ENCODE data around the gene OBI1. TPM values are rescaled to one million over a fixed set of nuclear protein-coding genes. Genes with fewer than 3 reads are reported as not detected.

The OBI1 gene, protein sequence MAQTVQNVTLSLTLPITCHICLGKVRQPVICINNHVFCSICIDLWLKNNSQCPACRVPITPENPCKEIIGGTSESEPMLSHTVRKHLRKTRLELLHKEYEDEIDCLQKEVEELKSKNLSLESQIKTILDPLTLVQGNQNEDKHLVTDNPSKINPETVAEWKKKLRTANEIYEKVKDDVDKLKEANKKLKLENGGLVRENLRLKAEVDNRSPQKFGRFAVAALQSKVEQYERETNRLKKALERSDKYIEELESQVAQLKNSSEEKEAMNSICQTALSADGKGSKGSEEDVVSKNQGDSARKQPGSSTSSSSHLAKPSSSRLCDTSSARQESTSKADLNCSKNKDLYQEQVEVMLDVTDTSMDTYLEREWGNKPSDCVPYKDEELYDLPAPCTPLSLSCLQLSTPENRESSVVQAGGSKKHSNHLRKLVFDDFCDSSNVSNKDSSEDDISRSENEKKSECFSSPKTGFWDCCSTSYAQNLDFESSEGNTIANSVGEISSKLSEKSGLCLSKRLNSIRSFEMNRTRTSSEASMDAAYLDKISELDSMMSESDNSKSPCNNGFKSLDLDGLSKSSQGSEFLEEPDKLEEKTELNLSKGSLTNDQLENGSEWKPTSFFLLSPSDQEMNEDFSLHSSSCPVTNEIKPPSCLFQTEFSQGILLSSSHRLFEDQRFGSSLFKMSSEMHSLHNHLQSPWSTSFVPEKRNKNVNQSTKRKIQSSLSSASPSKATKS
- 1 to 10 TPM; 2.0 to 4.8 (median 4.0) TPM for polyA plus RNA-seq

DNA sequence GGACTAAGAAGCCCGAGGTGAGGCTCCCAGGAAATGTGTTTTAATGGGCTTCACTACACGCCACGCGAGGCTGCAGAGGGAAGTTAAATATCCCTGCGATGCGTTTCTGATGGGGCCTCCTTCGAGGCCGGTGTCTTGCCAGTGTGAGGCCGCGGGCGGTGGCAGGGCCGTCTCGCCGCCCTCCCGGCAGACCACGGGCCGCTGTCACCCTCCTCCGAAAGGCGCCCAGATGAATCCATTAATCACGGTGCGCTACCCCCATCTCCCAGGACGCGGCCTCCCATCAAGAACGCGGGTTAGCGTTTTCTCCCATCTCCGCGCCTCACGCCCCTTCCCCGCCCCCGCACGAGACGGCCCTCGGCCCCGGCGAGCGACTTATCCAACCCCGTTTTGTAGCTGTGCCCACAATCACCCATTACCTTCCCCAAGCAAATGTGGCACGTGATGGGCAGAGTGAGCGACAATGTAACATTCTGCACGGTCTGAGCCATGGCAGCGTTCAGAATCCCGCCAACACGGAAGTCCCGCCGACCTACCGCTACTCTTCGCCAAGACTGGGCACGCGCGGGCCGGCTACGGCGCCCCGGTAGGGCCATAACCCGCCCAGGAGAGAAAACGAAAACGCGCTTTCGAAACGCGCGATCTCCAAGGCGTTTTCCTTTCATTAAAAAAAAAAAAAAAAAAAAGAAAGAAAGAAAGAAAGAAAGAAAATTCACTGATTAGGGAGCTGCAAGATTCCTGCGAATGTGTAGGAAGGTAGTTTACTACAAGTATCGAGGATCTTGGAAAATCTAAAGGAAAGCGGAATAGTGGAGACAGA is at the start of gene OBI1:
Gene OBI1, minus strand, starts transcription at position 526 of the 820 bp plus-strand sequence. Its CDS starts 35 bp downstream, at position 491.
- WGBS, 3 donors = 0 to 1% (median 1%) methylated on average over 67 of the region's 67 CpGs
- H3K27ac ChIP-seq (ENCODE audit: low read depth, low read length) = no peak within 1 kb of the TSS

DNA sequence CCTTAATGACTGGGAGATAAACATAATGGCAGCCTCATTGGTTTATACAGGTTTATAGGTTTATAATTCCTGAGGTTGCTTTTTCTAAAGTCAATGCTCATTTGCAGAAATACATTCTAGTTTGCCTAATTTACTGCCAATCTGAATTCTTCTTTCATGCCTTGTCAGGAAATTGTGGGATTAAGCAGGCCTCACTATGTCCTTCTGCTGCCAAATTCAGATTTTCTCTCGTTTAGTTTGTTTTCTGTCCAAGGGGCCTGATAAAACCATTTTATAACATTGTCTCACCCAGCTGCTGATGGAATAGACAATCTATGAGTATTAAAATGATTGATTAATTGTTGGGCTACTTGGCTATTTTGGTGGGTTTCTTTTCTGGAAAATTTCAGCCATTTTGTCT is 42.4 kb upstream of the OBI1 start:
- 18 to 29% (median 18%) methylated on average over 1 of the region's 1 CpG for WGBS, 3 donors

GRCh38 chr13:78700121-78700910 is 41.4 kb upstream of the OBI1 start:
- H3K27ac ChIP-seq (ENCODE audit: low read depth, low read length) = no peak overlapping the region
- 28 to 35% (median 31%) methylated on average over 3 of the region's 3 CpGs for WGBS, 3 donors

More for the DNA sequence above, 42.4 kb upstream of the OBI1 start:
- H3K27ac ChIP-seq (ENCODE audit: low read depth, low read length) = no peak overlapping the region

DNA sequence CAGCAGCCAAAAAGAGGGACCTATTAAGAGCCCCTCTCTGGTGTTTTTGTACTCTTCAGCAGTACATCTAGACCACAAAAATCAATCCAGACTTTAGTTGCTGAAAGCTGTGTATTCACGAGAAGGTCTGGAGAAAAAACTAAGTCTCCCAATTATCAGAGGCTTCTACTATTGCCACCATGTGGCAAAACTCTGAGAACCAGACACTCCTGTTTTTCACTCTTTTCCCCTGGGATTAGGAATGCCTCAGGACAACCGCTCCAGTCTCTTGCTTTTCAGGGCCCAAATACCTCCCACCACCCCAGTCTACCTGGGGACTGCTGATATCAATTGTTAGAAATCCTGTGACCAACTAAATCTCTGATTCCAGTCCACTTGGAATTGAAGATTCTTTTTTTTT is 30.1 kb upstream of the OBI1 start:
- H3K27ac ChIP-seq (ENCODE audit: low read depth, low read length) = no peak overlapping the region
- WGBS, 3 donors = 36 to 54% (median 40%) methylated on average over 2 of the region's 2 CpGs

DNA sequence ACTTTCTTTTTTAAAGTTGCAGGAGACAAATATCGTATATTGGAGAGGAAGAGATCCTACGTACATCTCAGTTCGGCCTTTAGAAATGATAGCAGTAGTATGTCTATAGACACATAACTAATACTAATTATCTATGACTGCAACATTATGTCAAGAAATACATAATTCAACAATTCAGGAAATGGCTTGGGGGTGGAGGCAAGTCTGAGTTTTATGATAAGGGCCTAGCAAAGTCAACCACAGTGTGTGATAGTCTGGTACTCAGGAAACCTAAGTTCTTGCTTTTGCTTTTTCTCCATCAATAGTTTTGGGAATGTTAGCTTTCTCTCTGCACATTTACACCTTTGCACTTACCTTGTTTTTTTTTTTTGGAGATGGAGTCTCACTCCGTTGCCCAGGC is 27.5 kb upstream of the OBI1 start:
- no peak overlapping the region for H3K27ac ChIP-seq (ENCODE audit: low read depth, low read length)
- WGBS, 3 donors = 83 to 90% (median 90%) methylated on average over 4 of the region's 4 CpGs

- 35 to 47% (median 44%) methylated on average over 6 of the region's 6 CpGs for WGBS, 3 donors
- H3K27ac ChIP-seq (ENCODE audit: low read depth, low read length) = no peak overlapping the region
Measured at GRCh38 chr13:78680576-78681350, 21.8 kb upstream of the OBI1 start.

DNA sequence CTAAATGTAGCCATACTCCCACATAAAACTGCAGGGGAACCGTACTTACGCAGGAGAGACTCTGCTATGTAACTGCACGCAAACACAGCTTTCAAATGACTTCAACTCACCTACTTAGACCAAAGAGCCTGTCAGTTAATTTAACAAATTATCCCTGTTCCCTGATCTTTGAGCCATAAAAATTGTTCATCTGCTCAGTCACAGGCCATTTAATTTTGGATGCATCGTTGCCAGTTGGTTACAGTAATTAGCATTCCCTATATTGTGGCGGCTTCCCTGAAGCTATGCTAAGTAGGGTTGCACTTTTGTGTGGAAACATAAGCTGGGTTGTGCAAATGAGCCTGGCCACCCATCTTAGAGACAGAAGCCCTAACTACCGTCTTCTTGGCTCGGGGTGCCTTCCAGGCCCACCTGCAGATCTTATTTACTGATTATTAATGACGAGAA is 21.2 kb upstream of the OBI1 start:
- 65 to 80% (median 79%) methylated on average over 8 of the region's 8 CpGs for WGBS, 3 donors
- H3K27ac ChIP-seq (ENCODE audit: low read depth, low read length) = no peak overlapping the region

- H3K27ac ChIP-seq (ENCODE audit: low read depth, low read length) = no peak overlapping the region
- 15 to 78% (median 33%) methylated on average over 1 of the region's 1 CpG for WGBS, 3 donors
Measured at GRCh38 chr13:78679329-78679728, 20.4 kb upstream of the OBI1 start.

- no peak overlapping the region for H3K27ac ChIP-seq (ENCODE audit: low read depth, low read length)
- WGBS, 3 donors = 55 to 83% (median 79%) methylated on average over 3 of the region's 3 CpGs
Measured at GRCh38 chr13:78675112-78675511, 16.2 kb upstream of the OBI1 start.

DNA sequence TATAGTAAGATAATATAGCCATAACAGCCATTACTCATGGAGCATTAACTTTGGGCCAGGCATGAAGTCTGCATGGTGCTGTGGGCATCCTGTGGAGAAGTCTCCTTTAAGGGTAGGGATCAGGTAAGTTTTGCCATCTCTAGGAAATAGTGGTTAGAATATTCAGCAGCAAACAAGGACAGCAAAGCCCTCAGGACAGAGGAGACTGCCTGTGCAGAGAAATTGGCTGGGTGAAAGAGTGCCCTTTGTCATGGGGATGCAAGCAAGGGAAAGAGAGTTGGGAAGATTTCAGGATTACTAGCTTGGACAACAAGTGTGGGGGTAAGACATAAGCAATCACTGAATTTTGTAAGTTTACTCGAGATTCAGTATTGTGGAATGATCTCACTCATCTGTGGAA is 15.7 kb upstream of the OBI1 start:
- WGBS, 3 donors = 26 to 60% (median 48%) methylated on average over 1 of the region's 1 CpG
- H3K27ac ChIP-seq (ENCODE audit: low read depth, low read length) = no peak overlapping the region

GRCh38 chr13:78662467-78662866 is 3.5 kb upstream of the OBI1 start:
- 68 to 95% (median 94%) methylated on average over 2 of the region's 2 CpGs for WGBS, 3 donors
- no peak overlapping the region for H3K27ac ChIP-seq (ENCODE audit: low read depth, low read length)

DNA sequence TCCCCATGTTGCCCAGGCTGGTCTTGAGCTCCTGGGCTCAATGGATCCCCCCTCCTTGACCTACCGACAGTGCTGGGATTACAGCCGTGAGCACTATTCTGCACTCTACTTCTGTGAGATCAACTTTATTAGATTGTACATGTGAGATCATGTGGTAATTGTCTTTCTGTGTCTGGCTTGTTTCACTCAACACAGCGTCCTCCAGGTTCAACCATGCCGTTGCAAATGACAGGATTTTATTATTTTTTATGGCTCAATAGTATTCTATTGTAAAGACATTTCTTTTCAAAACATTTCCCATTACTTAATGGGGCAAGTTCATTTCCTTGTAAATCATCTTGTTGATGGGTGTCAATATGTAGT is 1.5 kb upstream of the OBI1 start:
- 66 to 83% (median 76%) methylated on average over 4 of the region's 4 CpGs for WGBS, 3 donors
- H3K27ac ChIP-seq (ENCODE audit: low read depth, low read length) = no peak overlapping the region

- WGBS, 3 donors = 18 to 28% (median 20%) methylated on average over 20 of the region's 20 CpGs
- H3K27ac ChIP-seq (ENCODE audit: low read depth, low read length) = no peak overlapping the region
Measured at GRCh38 chr13:78659732-78660494, 958 bp upstream of the OBI1 start.

DNA sequence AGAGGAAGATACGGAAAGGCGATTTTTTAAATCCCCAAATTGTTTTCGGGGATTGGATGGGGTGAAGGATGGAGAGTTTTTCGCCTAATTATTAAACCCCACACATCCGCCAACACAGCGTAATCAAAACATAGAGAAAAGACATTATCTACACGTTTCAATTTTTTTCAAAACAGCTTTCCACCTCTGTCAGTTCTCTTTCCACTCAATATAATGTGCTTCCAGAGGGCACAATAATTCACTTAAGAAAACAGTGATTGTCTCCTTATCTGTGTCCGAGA is 435 bp upstream of the OBI1 start:
- WGBS, 3 donors = 1 to 4% (median 2%) methylated on average over 8 of the region's 8 CpGs
- H3K27ac ChIP-seq (ENCODE audit: low read depth, low read length) = no peak overlapping the region

GRCh38 chr13:78657699-78658629 is 991 bp downstream of the OBI1 start:
- WGBS, 3 donors = 13 to 24% (median 18%) methylated on average over 12 of the region's 12 CpGs
- no peak overlapping the region for H3K27ac ChIP-seq (ENCODE audit: low read depth, low read length)

DNA sequence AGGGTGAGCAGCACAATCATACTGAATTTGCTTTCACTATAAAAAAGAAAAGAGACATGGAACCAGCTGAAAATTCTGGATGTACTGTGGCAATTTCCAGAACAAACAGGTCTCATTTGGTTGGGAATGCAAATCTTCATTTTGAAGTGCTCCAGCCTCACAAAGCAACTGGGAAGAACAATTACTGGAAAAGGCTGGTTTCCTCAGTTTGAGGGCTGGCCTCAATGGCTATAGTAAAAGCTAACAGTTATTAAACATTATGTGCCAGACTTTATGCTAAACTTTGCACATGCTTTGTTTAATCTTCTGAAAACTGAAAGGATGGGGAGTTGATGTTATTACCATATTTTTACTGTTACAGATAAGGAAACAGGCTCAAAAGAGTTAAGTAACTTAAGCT is 3.0 kb downstream of the OBI1 start:
- H3K27ac ChIP-seq (ENCODE audit: low read depth, low read length) = no peak overlapping the region
